Stimulated activated naive CD8-positive, alpha-beta T cell treated with anti-CD3 and anti-CD28 coated beads, Interleukin-15, amount 100 ng/mL, for 72 hours (primary cell): ENCODE measurements around the gene PLEKHM2.

ENCODE experiments used
- ATAC-seq: fragments of 150-1000 bp; cut with Tn5 transposase; 2 replicates; pipeline ENCODE4 v1.10.0; 2021; ENCODE audit warnings: mild to moderate bottlenecking, moderate library complexity
- DNase-seq, 2 donors: peaks; one replicate each; pipeline ENCODE4 v3.0.0; 2021 to 2022
- H3K27ac Mint-ChIP-seq, 2 donors: one replicate each; pipeline ENCODE4 v1.8.0; 2022; ENCODE audit warnings: mild to moderate bottlenecking in 2 of 2, mixed read lengths in 2 of 2, moderate library complexity in 2 of 2
- H3K27me3 Mint-ChIP-seq: one replicate; pipeline ENCODE4 v1.8.0; 2022; ENCODE audit warnings: mixed read lengths
- H3K4me1 Mint-ChIP-seq: one replicate; pipeline ENCODE4 v1.8.0; 2022; ENCODE audit warnings: mild to moderate bottlenecking, mixed read lengths
- H3K4me3 Mint-ChIP-seq, 2 donors: one replicate each; pipeline ENCODE4 v1.8.0; 2022; ENCODE audit warnings: mild to moderate bottlenecking in 2 of 2, mixed read lengths in 2 of 2, moderate library complexity in 1 of 2
- H3K9me3 Mint-ChIP-seq, 2 donors: one replicate each; pipeline ENCODE4 v1.8.0; 2022; ENCODE audit warnings: mixed read lengths in 2 of 2

The PLEKHM2 gene

DNA sequence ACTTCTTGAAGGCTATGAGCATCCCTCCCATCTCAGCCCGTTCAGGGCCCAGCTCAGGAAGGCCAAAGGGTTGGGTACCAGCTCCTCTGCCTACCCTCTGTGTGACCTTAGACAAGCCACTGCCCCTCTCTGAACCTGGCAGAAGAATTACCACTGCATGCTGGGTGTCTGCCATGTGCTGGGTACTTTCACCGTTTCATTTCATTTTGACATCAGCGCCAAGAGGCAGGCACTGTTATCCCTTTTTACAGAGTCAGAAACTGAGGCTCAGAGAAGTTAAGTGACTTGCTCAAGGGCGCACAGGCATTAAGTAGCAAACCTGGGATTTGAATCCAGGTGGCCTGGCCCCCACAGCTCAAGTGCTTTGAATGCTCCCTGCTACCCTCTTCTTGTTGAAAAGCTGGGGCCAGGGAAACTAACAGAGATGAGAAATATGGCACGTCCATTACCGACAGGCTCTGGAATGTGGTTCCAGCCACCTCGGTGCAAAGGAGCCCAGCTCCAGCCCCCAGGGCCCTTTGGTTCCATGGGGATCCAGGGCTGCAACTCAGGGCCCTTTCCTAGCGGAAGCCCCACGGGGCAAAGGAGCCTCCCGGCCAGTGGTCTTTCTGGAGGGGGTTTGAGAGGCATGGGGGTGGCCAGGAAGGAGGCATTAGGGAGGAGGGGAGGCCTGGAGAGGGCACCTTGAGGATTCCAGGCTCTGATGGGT, 64.7 kb downstream of the PLEKHM2 start:
- Mint-ChIP-seq H3K27ac (no peak overlapping the region), H3K4me1 (no peaks in the 10 kb centered on the region), H3K9me3 (no peaks in the 10 kb centered on the region), H3K4me3 (no peak overlapping the region), H3K27me3 (peaks cover 17% of the 10 kb centered on the region)
- ATAC-seq, result no peak
- no peak for DNase-seq

DNA sequence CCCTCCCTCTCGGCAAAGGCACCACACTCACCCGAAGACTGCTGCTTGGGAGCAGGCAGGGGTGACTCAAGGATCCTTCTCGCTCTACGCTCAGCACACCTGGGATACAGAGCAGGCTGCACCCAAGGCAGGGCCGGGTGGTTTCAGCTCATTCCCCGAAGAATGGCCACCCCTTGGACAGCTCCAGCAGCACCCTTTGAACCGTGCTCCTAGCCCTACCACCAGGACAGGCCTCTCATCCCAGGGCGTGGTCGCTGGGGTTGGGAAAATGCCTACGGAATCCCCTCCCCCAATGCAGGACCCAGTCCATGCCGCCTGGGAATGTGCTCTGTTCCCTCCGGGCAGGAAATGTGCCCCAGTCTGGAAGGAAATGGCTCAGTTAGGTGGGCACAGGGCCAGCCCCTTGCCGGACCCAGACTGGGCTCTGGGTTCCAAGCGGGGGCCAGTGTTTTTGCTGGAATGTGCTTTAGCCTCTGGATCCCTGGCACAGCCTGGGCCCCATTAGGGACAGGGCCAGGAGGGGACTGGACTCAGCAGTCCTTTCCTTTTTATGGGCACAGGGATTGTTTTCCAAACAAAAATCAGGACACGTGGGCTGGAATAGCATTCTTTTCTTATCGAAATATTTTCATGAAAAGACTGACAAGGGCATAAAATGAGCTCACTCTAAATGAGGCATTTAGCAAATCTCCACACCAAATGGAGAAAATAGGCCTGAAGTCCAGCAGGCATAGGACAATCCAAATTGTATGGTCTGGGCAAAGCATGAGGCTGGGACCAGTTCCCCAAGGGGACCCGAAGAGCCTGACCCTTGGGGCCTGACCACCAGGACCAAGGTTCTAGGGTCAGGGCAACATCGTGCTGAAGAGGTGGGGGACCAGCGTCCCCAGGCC, 65.5 kb downstream of the PLEKHM2 start:
- no peaks in the 10 kb centered on the region for H3K4me1 Mint-ChIP-seq
- no peak overlapping the region for H3K27ac Mint-ChIP-seq
- DNase-seq (no peak), ATAC-seq (no peak)
- peaks cover 19% of the 10 kb centered on the region for H3K27me3 Mint-ChIP-seq
- H3K9me3 Mint-ChIP-seq, result no peaks in the 10 kb centered on the region
- no peak overlapping the region for H3K4me3 Mint-ChIP-seq

DNA sequence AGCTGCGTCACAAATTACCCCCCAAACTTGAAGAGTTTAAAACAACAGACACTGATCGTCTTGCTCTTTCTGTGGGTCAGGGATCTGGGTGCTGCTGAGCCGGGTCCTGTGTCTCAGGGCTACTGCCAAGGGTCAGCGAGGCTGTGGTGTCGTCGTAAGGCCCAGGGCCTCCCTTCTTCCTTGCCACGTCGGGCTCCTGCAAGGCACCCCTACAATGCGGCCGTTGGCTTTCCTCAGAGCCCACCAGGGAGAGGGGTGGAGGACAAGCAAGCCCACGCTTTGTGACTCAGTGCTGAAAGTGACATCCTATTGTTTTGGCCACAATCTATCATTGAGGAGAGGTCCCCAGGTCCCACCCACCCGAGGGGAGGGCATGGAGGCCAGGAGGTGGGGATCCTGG, 66.8 kb downstream of the PLEKHM2 start:
- Mint-ChIP-seq H3K27me3 (peaks cover 28% of the 10 kb centered on the region), H3K4me1 (peaks cover 1% of the 10 kb centered on the region), H3K4me3 (no peak overlapping the region), H3K9me3 (no peaks in the 10 kb centered on the region), H3K27ac (peak overlapping the region in 1 of 2 donors; percentile 27)
- no peak for DNase-seq
- ATAC-seq, result no peak

DNA sequence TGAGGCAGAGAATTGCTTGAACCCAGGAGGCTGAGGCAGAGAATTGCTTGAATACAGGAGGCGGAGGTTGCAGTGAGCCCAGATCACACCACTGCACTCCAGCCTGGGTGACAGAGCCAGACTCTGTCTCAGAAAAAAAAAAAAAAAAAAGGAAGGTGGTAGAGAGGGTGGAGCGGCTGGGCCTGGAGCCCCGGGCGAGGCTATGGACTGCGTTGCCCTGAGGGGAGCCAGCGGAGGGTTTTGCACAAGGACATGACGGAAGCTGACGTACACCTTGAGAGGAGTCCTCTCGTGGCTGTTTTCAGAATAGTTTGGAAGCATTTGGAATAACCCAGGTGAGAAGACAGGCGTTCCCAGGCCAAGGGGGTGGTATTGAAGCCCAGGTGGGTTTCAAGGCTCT, 67.6 kb downstream of the PLEKHM2 start:
- Mint-ChIP-seq H3K4me1 (peaks cover 9% of the 10 kb centered on the region), H3K4me3 (no peak overlapping the region), H3K27me3 (peaks cover 36% of the 10 kb centered on the region), H3K27ac (peak overlapping the region in 1 of 2 donors; percentile 66), H3K9me3 (no peaks in the 10 kb centered on the region)
- ATAC-seq (no peak), DNase-seq (no peak)

DNA sequence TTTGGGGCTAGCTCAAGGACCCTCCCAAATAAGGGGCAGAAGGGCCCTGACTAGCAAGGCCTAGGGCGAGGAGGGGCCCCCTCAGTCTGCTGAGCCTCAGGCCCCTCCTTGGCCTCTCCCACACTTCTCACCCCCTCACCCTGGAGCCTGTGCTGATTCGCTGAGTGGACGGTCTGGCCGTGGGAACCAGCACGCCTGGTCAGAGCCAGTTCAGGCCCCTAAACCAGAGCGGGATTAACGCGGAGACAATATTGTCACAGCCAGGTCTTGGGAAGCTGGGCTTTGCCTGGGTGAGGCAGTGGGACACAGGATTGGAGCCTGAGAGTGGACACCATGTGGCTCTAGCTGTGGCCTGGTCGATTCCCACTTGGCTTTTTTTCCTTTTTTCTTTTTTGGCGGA, 69.7 kb downstream of the PLEKHM2 start:
- no peak overlapping the region for H3K27ac Mint-ChIP-seq
- DNase-seq, result no peak
- no peak for ATAC-seq
- H3K9me3 Mint-ChIP-seq, result no peaks in the 10 kb centered on the region
- H3K27me3 Mint-ChIP-seq, result peaks cover 53% of the 10 kb centered on the region
- H3K4me1 Mint-ChIP-seq, result peaks cover 25% of the 10 kb centered on the region
- H3K4me3 Mint-ChIP-seq, result no peak overlapping the region

DNA sequence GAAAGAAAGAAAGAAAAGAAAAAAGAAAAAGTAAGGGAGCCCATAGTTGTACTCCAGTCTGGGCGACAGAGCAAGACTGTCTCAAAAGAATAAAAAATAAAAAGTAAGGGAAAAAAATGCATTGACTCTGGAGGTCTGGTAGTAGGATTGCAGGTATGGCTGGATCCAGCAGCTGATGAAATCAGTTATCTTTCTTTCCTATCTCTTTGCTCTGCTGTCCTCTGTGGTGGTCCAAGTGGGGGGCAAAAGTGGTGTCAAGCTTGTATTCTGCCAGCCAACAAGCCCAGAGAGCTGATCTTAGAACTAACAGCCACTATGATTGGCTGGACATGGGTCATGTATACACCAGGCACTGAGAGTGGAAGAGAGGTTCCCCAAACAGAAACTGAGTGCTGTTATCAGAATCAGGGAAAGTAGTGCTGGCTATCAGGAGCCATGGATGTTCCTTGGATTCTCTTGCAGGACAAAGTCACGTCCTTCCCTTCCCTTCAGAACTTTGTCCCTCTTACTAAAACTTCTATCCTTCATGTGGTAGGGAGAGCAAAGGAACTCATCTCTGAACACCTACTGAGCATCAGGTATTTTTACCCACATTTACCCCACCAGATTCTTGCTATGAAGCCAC, 71.0 kb downstream of the PLEKHM2 start:
- H3K27ac Mint-ChIP-seq, result no peak overlapping the region
- DNase-seq (no peak), ATAC-seq (no peak)
- H3K27me3 Mint-ChIP-seq, result peaks cover 64% of the 10 kb centered on the region
- H3K4me3 Mint-ChIP-seq, result no peak overlapping the region
- H3K4me1 Mint-ChIP-seq, result peaks cover 25% of the 10 kb centered on the region
- no peaks in the 10 kb centered on the region for H3K9me3 Mint-ChIP-seq

DNA sequence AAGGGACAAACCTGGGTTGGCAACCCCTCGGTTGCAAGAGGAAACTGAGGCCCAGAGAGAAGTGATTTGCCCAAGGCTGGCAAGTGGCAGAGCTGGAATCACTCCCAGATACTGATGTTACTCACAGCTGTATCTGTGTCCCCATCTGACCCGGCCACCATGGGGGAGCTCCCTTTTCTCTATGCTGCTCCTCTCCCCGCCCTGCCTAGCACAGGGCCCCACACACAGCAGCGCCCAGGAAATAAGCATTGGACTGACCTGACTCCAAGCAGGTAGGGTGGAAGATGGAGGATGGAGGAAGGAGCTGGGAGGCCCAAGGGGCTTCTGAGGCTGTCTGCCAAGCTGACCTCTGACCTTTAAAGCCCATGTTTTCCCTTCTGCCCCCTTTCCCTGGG, 71.5 kb downstream of the PLEKHM2 start:
- H3K9me3 Mint-ChIP-seq, result no peaks in the 10 kb centered on the region
- H3K27me3 Mint-ChIP-seq, result peaks cover 69% of the 10 kb centered on the region
- H3K27ac Mint-ChIP-seq, result no peak overlapping the region
- no peak for ATAC-seq
- no peak overlapping the region for H3K4me3 Mint-ChIP-seq
- DNase-seq, result no peak
- peaks cover 25% of the 10 kb centered on the region for H3K4me1 Mint-ChIP-seq

DNA sequence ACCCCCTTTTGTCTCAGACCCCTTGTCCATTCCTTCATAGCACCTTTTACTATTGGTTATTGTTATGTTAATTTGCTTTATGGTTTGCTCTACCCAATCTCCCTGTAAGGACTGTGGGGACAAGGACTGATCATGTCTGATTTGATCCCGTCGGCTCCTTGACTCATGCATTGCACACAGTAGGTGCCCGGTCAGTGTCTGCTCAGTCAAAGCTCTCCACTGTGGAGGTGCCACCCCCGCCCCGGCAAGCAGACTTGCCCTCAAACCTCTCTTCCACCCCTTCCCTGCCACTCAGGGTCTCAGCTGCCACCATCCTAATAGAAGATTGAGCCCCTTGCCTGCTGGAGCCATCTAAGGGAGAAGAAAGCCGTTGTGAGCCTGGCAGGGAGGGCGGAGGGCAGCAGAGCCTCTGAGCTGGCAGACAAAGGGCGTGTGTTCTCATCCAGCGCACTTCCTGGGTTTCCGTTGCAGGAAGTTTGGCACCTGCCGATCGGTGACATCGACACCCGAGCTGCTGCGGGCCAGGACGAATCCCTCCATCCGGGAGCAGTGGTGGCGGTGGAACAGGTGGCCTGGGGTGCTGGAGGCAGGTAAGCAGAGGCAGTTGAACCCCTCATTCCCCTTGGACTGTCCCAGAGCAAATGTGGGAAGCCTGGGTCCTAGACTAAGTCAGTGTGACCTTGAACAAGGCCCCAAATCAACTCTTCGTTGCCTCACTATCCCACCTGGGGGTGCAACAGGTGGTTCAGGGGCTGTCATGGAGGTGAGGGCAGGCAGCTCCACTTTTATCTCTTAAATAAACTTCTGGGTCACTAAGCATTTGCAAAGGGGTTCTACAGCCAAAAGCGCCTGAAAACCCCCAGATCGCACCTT, 72.3 kb downstream of the PLEKHM2 start:
- Mint-ChIP-seq H3K4me3 (peak overlapping the region in 1 of 2 donors; percentile 44), H3K27ac (no peak overlapping the region), H3K27me3 (peaks cover 76% of the 10 kb centered on the region), H3K4me1 (peaks cover 25% of the 10 kb centered on the region), H3K9me3 (no peaks in the 10 kb centered on the region)
- DNase-seq (no peak), ATAC-seq (no peak)

DNA sequence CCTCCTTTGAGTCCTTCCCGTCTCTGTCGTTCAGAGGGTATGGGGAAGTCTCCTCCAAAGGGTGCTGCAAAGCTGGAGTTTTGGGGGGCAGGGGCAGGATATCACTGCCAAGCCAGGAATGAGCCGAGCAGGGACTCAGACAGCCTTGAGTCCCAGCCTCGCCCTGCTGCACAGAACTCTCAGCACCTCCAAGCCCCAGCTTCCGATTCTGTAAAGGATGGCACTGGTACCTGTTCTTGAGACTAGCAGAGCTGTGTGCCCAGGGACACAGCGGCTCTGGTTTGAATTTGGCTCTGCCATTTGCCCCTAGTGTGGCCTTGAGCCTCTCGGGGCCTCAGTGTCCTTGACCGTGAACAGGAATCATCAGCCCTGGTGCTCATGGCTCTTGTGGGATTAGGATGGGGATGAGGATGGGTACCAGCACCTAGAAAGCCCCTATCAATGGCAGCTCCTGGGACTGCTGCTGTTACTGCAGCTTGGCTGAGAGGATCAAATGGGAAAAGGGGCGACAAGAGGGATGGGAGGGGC, 73.0 kb downstream of the PLEKHM2 start:
- H3K4me1 Mint-ChIP-seq, result peaks cover 25% of the 10 kb centered on the region
- H3K4me3 Mint-ChIP-seq, result no peak overlapping the region
- H3K27me3 Mint-ChIP-seq, result peaks cover 75% of the 10 kb centered on the region
- H3K9me3 Mint-ChIP-seq, result no peaks in the 10 kb centered on the region
- DNase-seq (no peak), ATAC-seq (no peak)
- H3K27ac Mint-ChIP-seq, result no peak overlapping the region

DNA sequence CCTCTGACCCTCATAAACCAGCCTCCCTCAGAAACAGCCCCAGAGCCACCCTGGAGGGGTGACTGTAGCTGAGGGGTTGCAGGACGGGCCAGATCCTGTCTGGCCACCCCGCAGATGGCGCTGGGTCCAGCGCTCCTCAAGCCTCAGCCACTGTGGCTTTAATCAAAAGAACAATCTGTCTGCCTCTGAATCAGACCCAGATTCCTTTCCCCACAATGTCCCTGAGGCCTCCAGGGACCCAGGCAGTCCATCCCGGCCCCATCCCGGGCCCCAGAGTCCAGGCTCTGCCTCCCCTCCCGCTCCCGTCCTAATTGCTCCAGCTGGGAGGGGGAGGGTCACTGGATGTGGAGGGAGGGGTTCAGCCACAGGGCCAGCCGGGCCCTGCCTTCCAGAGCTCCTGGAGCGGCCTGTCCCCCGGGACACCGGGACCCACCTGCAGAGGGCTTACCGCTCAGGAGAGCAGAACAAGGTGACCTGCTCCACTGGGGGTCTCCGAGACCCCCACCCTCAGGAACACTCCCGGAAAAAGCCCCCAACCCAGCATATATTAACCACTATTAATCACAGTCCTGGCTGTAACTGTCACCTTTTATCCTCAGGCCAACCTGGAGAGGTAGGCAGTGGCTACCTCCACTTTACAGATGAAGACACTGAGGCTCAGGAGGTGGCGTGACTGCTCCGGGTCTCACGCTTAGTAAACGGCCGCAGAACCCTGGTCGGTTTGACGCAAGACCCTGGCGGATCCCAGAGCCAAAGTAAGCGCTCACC, 73.6 kb downstream of the PLEKHM2 start:
- Mint-ChIP-seq H3K27me3 (peaks cover 80% of the 10 kb centered on the region), H3K9me3 (no peaks in the 10 kb centered on the region), H3K4me3 (peak overlapping the region; percentile 50 to 74), H3K4me1 (peaks cover 25% of the 10 kb centered on the region), H3K27ac (peak overlapping the region in 1 of 2 donors; percentile 33)
- ATAC-seq (peak; percentile 16), DNase-seq (no peak)

DNA sequence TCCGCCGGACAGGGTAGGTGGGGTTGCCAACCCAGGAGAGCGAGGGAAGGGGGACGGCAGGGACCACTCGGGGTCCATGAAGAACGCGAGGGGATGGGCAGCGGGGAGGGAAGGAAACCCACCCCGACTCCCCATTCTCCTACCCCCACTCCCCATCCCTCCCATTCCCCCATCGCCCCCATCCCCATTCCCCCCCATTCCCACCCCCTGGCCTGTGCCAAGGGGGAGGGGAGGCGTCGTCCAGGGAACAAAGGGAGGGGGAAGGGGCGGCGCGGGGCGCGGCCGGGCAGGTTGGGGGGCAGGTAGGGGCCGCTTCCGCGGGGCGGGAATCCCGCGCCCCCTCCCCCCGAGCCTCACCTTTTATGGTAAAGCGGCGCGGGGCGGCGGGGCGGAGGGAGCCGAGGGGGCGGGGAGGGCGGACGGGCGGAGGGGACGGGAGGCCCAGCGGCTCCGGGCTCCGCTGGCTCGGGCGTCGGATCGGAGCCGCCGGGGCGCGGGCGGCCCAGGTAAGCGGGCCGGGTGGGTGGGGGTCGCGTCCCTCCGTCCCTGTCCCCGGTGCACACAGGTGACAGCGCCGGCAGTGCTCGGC, 74.3 kb downstream of the PLEKHM2 start, which contains the start of gene FBLIM1:
Gene FBLIM1 (plus strand): TSS at position 453 of the 589 bp plus-strand sequence. CDS start 6,189 bp downstream, outside the sequence.
- peaks cover 25% of the 10 kb centered on the region for H3K4me1 Mint-ChIP-seq
- peaks cover 78% of the 10 kb centered on the region for H3K27me3 Mint-ChIP-seq
- ATAC-seq, result peak; percentile 29
- peak within 1 kb of the TSS in 1 of 2 donors; percentile 33 for H3K27ac Mint-ChIP-seq
- H3K9me3 Mint-ChIP-seq, result no peaks in the 10 kb centered on the region
- DNase-seq, result no peak
- peak within 1 kb of the TSS; percentile 50 to 74 for H3K4me3 Mint-ChIP-seq

DNA sequence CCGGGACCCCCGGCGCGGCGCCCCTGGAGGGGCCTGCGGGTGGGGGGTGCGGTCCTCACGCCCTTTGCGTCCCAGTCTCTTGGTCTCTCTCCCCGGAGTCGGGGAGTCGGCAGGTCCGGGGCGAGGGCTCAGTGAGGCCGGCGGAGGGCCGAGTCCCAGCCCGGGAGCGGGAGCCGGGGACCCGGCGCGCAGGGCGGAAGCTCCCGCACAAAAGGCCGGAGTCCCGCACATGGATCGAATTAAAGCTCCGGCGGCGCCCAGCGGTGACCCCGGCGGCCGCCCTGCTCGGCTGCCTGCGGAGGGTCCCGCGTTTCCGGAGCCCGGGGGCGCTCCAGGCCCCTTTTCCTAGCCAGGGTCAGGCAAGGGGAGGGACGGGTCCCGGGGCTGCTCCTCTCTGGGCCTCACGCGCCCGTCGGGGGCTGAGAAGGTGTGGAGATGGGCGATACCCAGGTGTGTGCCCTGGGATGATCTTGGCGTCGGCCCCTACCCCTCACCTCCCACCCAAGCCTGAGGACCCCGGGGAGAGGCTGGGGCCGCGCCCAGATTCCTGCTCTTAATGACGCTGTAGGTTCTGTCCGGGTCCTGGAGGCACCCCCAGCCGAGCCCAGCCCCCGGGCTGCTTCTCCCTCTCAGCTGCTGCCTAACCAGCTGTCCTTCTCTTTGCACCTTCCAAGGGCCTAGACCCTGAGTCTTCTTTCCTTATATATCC, 75.0 kb downstream of the PLEKHM2 start:
- Mint-ChIP-seq H3K27ac (no peak overlapping the region), H3K4me3 (peak overlapping the region; percentile 15 to 47), H3K9me3 (no peaks in the 10 kb centered on the region), H3K4me1 (peaks cover 25% of the 10 kb centered on the region), H3K27me3 (peaks cover 72% of the 10 kb centered on the region)
- no peak for DNase-seq
- ATAC-seq, result peak; percentile 50

DNA sequence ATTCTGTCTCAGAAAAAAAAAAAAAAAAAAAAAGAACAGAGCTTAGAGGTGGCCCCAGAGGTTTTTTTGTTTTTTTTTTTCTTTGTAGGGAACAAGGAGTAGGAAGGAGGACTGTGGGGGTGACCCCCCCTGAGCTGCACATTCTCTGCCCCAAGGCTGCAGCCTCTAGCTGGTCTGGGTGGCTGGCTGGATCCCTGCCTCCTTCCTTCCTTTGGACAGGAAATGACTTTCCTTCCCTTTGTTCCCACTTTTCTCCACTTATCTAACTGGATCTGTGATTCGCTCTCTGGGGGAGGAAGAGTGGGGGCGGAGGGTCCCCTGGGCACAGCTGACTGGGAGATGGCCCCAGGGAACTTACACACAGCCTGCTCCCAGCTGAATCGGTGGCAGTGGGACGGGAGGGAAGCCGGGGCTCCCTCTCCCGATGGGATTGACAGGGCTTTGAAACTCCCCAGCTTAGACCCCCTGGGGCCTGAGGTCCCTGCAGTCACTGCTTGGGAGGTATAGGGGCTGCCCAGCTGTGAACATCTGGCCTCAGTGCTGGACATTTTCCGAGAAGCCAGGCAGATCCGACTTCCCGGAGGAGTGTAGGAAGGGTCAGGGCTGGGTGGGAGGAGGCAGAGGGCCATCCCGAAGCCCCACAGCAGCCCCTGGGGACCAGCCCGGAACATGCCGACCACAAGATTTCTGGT, 76.5 kb downstream of the PLEKHM2 start:
- Mint-ChIP-seq H3K27ac (no peak overlapping the region), H3K4me3 (no peak overlapping the region), H3K9me3 (no peaks in the 10 kb centered on the region), H3K27me3 (peaks cover 79% of the 10 kb centered on the region), H3K4me1 (peaks cover 25% of the 10 kb centered on the region)
- ATAC-seq, result no peak
- DNase-seq, result no peak
